GM06990 (cell line): ENCODE results near the gene HS2ST1.
"Not testable (repeated sequence)": the region's sequence is repeated elsewhere in the genome, so short reads cannot be mapped to it uniquely, and the experiment has no call there.

Experiments used
- DNase-seq: peaks from one replicate; pipeline ENCODE4 v3.0.0-alpha.2; 2011; ENCODE audit not compliant: insufficient read length; ENCODE audit errors: extremely low read depth
- H3K27me3 ChIP-seq: replicated peaks from 2 replicates; pipeline ENCODE4 v1.6.0; 2011; ENCODE audit warnings: low read length; ENCODE audit not compliant: control insufficient read depth, insufficient read depth
- H3K36me3 ChIP-seq: 2 replicates; pipeline ENCODE4 v1.5.1; 2011; ENCODE audit warnings: low read length; ENCODE audit not compliant: control insufficient read depth, insufficient read depth
- H3K4me3 ChIP-seq: replicated peaks from 2 replicates; pipeline ENCODE4 v1.5.1; 2011; ENCODE audit warnings: low read depth, mild to moderate bottlenecking, control low read depth, low read length
- TF ChIP-seq, protein P1 (sequence below): IDR thresholded peaks from 2 replicates; pipeline ENCODE4 v1.5.1; 2011; ENCODE audit warnings: low read length, control low read depth, mild to moderate bottlenecking, inconsistent platforms; ENCODE audit not compliant: insufficient read depth, poor library complexity, severe bottlenecking

Gene HS2ST1

DNA sequence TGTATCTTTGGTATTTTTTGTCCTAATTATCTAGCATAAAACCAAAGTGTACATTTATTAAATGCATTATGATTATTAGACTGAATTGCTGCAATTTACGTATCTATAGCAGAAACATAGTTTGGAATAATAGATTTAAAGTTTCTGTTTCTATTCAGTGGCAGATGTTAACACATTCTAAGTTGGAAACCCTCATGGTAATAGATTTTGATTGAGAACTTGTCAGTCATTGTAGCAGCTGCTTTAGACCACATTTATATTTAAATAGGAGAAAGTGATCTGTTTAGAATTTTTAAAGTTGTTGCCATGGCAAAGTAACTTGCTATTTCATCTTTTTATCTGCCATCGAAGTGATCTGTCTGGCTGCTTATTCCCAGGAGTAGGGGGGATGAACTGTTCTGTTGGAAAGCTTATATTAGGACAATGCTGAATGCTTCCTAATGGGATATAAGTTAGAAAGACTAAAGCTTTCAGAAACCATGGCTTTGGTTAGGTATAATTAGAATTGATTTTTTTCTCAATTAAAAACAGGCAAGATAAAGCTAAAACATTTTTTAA is 61.6 kb downstream of the HS2ST1 start:
- Histone ChIP-seq H3K36me3 (no peaks in the 10 kb centered on the region), H3K4me3 (no peak overlapping the region), H3K27me3 (no peaks in the 10 kb centered on the region)
- TF ChIP-seq, protein P1, sequence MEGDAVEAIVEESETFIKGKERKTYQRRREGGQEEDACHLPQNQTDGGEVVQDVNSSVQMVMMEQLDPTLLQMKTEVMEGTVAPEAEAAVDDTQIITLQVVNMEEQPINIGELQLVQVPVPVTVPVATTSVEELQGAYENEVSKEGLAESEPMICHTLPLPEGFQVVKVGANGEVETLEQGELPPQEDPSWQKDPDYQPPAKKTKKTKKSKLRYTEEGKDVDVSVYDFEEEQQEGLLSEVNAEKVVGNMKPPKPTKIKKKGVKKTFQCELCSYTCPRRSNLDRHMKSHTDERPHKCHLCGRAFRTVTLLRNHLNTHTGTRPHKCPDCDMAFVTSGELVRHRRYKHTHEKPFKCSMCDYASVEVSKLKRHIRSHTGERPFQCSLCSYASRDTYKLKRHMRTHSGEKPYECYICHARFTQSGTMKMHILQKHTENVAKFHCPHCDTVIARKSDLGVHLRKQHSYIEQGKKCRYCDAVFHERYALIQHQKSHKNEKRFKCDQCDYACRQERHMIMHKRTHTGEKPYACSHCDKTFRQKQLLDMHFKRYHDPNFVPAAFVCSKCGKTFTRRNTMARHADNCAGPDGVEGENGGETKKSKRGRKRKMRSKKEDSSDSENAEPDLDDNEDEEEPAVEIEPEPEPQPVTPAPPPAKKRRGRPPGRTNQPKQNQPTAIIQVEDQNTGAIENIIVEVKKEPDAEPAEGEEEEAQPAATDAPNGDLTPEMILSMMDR, result no peak
- no peak for DNase-seq

DNA sequence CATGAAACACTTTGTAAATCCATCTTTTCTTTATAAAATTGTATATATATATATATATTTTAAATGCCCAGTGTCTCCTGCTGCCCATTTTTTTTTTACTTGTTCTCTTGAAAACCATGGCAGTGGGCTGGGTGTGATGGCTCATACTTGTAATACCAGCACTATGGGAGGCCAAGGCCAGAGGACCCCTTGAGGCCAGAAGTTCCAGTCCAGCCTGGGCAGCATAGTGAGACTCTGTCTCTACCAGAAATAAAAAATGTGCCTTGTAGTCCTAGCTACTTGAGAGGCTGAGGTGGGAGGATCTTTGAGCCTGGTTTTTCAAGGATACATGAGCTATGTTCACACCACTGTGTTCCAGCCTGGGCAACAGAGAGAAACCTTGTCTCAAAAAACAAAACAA is 62.2 kb downstream of the HS2ST1 start:
- no peak for DNase-seq
- Histone ChIP-seq H3K4me3 (no peak overlapping the region), H3K36me3 (no peaks in the 10 kb centered on the region), H3K27me3 (no peaks in the 10 kb centered on the region)
- TF ChIP-seq, protein P1, result no peak

DNA sequence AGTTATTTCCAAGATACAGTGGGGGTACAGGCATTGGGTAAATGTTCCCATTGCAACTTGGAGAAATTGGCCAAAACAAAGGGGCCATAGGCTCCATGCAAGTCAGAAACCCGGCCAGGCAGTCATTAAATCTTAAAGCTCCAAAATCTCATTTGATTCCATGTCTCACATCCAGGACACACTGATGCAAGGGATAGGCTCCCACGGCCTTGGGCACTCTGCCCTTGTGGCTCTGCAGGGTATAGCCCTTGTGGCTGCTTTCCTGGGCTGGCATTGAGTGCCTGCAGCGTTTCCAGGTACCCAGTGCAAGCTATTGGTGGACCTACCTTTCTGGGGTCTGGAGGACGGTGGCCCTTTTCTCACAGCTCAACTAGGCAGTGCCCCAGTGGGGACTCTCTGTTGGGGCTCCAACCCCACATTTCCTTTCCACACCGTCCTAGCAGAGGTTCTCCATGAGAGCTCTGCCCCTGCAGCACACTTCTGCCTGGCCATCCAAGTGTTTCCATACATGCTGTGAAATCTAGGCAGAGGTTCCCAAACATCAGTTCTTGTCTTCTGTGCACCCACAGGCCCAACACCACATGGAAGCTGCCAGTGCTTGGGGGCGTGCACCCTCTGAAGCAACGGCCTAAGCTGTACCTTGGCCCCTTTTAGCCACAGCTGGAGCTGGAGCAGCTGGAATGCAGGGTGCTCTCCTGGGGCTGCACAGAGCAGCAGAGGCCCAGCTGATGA is 67.2 kb downstream of the HS2ST1 start:
- TF ChIP-seq, protein P1, result no peak
- H3K4me3 ChIP-seq, result no peak overlapping the region
- DNase-seq, result no peak
- H3K36me3 ChIP-seq, result peaks cover 2% of the 10 kb centered on the region; the same call in 1 of the 2 replicates
- no peaks in the 10 kb centered on the region for H3K27me3 ChIP-seq

DNA sequence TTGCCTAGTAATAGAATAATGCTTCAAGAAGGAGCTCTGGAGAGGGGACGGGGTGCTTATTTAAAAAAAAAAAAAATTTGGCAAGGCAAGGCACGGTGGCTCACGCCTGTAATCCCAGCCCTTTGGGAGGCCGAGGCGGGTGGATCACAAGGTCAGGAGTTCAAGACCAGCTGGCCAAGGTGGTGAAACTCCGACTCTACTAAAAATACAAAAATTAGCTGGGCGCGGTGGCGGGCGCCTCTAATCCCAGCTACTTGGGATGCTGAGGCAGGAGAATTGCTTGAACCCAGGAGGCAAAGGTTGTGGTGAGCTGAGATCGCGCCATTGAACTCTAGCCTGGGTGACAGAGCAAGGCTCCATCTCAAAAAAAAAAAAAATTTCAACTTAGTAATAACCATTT is 69.2 kb downstream of the HS2ST1 start:
- not testable (repeated sequence) for H3K36me3 ChIP-seq, DNase-seq, H3K4me3 ChIP-seq, H3K27me3 ChIP-seq

DNA sequence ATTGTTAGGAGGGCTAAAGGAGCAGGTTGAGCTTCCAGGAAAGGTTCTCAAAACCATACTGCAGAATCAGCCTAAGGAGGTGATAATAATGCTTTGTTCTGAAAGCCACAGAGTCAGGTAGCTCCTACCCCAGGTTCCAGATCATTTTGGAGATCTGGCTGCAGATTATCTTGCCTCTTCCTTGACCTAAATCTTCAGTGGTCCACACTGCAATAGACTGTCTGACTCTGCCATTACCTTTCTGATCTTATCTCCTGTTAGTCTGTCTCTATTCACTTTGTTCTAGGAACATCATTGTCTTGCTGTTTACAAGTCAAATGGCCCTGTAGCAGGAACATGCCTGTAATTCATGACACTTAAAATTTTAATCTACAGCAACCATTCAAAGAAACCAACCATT is 73.0 kb downstream of the HS2ST1 start:
- DNase-seq, result no peak
- TF ChIP-seq, protein P1, result no peak
- no peak overlapping the region for H3K4me3 ChIP-seq
- H3K27me3 ChIP-seq, result no peaks in the 10 kb centered on the region
- no peaks in the 10 kb centered on the region; the same call in 1 of the 2 replicates for H3K36me3 ChIP-seq

DNA sequence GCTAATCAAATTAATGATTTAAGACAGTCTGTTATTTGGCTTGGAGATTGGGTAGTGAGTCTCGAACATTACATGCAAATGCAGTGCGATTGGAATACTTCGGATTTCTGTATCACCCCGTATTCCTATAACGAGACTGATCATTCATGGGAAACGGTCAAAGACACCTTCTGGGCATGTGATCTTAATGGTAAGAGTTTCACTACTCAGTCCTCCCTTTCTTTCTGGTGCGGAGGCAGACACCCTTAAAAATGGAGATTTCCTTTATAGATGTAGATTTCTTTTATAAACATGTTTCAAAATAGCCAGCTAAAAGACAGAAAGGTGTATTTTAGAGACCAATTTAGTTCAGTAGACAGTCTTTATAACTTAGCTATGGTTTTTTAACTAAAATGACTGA is 74.4 kb downstream of the HS2ST1 start:
- Histone ChIP-seq H3K4me3 (no peak overlapping the region), H3K36me3 (peaks cover 2% of the 10 kb centered on the region; the same call in 1 of the 2 replicates), H3K27me3 (no peaks in the 10 kb centered on the region)
- TF ChIP-seq, protein P1, result no peak
- no peak for DNase-seq

DNA sequence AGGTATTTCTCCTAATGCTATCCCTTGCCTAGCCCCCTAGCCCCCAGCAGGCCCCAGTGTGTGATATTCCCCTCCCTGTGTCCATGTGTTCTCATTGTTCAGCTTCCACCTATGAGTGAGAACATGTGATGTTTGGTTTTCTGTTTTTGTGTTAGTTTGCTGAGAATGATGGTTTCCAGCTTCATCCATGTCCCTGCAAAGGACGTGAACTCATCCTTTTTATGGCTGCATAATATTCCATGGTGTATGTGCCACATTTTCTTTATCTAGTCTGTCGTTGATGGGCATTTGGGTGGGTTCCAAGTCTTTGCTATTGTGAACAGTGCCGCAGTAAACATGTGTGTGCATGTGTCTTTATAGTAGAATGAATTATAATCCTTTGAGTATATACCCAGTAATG is 75.3 kb downstream of the HS2ST1 start:
- DNase-seq, H3K36me3 ChIP-seq, H3K4me3 ChIP-seq, H3K27me3 ChIP-seq: not testable (repeated sequence)
